HG03575 (cell line): ENCODE data around the gene TMIGD2.

Source experiments
- ATAC-seq: cut with Tn5 transposase; IDR thresholded peaks from one replicate; pipeline ENCODE4 v1.9.1; 2021; ENCODE audit not compliant: unreplicated experiment, insufficient number of reproducible peaks, low FRiP score; ENCODE audit errors: extremely low read depth

TMIGD2 gene

DNA sequence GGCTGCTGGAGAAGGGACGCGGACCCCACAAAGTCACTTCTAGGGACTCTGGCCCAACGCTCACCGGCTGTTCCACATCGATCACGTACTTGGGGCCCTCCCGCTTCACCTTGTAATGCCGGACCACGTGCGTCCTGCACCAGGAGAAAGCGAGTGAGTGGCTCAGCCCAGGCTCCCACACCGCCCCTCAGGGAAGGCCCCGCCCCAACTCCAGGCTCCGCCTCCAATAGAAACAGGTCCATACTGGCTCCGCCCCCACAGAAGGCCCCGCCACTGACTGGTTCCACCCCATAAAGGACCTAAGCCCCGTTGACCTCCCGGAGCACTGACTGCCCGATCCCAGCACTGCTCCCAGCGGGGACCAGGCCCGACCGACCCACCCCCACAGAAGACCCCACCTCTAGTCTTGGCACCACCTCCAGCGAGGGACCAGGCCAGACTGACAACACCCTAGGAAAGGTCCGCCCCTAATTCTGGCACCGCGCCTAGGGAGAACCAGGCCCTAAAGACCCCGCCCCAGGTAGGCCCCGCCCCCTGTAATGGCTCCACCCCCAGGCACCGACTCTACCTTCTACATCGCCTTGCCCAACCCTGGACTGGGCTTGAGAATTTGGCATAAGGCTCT lies 25.2 kb upstream of the TMIGD2 start:
- no peak for ATAC-seq

DNA sequence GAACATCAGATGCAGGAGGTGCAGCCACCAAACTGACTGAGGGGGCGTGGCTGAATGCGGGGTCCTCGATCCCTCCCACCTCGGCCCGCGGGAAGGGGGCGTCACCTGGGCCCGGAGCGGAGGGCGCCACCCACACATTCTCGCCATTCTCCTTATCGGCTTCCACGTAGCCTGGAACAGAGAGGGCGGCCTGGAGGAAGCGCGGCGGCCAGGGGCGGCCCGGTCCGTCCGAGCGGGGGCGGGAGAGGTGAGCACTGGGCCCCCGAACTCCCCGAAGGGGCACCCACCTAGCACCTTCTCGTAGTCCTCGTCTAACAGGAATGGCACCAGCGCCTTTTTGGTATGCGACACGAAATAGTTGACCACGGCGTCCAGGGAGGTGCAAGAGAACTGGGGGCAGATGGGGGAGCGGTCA lies 24.7 kb upstream of the TMIGD2 start:
- ATAC-seq: no peak

DNA sequence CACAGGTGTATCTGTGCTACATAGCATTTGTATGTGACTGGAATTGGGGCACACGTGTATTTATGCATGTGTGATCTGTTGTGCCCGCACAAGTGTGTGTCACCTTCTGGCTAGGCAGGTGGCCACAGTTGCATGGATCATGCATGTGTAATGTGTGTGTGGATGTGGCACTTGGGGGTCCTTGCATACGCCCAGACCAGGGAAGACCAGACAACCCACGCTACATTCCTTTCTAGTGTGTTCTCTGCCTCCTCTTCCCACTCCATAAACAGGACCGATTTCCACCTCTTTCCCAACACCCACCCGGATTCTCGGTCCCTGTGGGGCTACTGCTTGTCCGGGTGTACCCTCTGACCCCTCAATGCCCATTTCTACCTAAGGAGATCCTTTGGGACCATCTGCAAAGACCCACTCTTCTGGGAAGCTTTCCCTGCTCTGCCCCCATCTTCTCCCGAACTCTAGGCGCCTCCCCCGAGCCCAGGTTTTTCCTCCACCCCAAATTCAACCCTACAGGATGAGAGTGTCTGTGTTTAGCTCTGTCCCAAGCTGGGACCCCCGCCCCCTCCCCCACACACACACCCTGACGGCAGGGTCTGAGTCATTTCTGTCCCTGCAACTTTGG lies 24.1 kb upstream of the TMIGD2 start:
- no peak for ATAC-seq

DNA sequence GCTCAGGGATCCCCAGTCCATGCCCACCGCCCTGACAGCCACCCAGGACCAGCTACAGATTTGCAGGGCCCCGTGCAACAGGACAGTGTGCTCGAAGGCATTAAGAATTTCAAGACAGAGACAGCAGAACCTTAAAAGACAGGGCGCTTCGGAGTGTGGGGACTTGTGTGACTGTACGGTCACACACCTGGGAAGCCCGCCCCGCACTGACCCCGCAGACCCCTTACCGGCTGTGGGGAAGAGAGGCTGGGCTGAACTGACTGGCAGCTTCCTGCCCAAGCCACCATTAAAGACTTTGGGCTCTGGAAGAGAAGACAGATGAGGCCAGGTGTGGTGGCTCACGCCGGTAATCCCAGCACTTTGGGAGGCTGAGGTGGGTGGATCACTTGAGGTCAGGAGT lies 22.0 kb upstream of the TMIGD2 start:
- no peak for ATAC-seq

DNA sequence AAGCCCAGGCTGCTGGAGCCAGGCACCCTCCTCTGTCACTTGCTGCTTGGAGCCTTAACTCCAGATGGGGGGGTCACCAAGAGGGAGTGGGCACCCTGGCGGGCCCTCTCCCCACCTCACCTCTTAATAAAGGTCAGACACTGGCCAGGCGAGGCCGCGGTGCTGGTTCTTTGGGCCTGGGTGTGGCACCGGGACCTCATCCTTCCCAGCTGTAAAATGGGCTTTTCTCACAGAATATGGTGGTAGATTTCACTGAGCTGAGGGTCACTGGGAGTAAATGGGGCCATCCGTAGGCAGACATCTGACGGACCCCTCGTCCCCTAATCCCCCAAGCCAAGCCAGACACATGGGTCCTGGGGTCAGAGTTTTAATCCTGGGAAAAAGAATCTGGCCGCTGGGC lies 21.5 kb upstream of the TMIGD2 start:
- ATAC-seq: no peak

DNA sequence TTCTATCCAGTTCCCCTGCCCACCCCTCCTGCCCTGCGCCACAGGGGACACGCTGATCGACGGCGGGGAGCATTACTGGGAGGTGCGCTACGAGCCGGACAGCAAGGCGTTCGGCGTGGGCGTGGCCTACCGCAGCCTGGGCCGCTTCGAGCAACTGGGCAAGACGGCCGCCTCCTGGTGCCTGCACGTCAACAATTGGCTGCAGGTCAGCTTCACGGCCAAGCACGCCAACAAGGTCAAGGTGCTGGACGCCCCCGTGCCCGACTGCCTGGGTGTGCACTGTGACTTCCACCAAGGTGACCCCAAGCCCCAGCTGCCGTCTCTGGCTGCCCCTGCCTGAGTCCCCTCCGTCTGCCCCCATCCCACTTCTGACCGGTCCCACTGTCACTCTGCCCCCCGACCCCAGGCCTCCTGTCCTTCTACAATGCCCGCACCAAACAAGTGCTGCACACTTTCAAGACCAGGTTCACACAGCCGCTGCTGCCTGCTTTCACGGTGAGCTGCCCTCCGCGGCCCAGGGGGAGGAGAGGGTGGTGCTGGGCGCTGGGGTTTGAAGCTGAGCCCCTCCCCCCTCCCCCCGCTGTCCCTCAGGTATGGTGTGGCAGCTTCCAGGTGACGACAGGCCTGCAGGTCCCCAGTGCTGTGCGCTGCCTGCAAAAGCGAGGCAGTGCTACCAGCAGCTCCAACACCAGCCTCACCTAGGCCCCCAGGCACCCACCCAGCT lies 20.9 kb upstream of the TMIGD2 start:
- ATAC-seq: no peak

DNA sequence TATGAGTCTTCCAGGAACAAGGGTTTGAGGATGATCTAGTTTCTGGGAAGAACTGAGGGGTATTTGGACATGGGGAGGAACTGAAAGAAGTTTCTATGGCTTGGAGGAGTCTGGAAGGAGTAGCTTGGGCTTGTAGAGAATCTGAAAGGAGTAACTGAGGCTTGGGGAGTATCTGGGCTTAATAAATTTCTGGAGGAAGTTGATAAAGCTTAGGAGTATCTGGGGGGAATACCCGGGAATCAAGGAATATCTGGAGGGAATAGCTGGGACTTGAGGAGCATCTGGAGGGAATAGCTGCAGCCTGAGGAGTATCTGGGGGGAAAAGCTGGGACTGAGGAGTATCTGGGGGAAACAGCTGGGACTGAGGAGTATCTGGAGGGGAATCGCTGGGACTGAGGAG lies 18.2 kb upstream of the TMIGD2 start:
- ATAC-seq: no peak

DNA sequence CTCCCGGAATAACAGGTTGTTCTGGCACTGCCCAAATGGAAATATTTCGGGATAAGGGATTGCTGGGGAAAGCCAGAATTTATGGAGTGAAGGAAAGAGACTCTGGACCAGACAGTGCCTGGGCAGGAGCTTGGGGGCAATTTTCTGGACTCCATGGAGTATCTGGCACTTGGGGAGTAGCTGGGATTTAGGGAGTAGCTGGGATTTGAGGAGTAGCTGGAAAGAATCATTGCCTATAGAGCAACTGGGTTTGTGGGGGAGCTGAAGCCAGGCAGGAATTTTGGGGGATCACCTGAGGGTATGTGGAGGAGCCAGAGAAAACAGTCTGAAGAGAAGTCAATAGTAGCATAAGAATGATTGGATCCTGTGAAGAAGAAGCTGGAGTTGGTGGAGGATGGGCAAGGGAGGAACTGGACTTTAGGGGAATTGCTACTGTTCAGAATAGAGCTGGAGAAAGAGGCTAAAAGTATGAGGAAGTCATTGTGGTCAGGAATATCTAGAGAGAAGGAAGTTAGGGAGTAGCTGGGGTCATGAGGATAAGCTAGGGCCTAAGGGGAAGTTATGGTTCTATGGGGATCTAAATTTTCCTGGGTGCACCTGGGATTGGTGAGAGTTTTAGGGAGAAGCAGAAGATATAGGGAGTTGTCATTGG lies 17.0 kb upstream of the TMIGD2 start:
- no peak for ATAC-seq

DNA sequence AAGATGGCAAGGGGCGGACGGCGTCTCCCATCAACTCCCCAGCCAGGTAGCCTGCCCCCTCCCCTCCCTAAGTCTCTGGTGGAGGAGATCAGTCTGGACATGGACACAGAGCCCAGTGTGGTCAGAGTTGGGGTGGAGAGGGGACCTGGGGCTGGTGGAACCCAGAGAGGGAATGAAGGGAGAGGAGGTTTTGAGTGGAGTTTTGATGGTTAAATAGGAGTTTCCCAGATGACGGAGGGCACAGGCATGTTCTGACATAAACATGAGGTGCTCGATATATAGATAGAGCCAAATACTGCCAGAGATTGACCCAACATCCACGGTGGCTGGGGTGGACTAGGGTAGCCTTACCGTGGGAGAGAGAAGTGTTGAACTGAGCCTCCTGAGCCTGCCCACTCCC lies 16.3 kb upstream of the TMIGD2 start:
- no peak for ATAC-seq

DNA sequence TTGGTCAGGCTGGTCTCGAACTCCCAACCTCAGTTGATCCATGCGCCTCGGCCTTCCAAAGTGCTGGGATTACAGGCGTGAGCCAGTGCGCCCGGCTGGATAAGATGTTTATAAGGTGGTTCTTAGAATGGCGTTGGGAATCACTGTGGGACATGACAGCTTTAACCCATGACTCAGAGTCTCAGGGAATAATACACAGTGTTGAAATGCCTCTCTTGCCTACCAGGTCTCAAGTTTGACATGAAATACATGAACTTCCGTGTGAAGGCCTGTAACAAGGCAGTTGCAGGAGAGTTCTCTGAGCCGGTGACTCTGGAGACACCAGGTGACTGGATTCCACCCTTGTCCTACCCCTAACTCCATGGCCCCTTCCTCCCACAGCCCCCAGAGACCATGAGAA lies 14.8 kb upstream of the TMIGD2 start:
- ATAC-seq: no peak

DNA sequence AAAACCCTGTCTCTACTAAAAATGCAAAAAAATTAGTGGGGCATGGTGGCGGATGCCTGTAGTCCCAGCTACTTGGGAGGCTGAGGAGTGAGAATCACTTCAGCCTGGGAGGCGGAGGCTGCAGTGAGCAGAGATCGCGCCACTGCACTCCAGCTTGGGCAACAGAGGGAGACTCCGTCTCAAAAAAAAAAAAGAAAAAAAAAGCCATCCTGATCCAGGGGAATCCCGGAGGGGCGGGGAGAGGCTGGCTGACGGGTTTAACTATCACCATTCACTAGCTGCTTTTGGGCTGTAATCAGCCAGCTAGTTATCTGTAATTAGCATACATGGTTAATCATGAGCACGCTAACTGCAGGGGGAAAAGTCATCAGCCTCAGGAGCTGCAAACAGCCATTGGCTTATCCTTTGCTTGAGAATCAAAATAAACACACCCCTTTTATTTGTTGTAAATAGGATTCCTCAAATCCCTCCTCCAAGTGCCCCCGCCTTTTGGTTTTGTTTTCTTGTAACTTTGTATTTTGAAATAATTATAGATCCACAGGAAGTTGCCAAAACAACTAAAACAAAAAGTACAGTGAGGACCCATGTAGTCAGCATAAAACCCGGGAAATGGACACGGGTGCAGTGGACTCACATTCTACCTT lies 11.8 kb upstream of the TMIGD2 start:
- ATAC-seq: no peak

DNA sequence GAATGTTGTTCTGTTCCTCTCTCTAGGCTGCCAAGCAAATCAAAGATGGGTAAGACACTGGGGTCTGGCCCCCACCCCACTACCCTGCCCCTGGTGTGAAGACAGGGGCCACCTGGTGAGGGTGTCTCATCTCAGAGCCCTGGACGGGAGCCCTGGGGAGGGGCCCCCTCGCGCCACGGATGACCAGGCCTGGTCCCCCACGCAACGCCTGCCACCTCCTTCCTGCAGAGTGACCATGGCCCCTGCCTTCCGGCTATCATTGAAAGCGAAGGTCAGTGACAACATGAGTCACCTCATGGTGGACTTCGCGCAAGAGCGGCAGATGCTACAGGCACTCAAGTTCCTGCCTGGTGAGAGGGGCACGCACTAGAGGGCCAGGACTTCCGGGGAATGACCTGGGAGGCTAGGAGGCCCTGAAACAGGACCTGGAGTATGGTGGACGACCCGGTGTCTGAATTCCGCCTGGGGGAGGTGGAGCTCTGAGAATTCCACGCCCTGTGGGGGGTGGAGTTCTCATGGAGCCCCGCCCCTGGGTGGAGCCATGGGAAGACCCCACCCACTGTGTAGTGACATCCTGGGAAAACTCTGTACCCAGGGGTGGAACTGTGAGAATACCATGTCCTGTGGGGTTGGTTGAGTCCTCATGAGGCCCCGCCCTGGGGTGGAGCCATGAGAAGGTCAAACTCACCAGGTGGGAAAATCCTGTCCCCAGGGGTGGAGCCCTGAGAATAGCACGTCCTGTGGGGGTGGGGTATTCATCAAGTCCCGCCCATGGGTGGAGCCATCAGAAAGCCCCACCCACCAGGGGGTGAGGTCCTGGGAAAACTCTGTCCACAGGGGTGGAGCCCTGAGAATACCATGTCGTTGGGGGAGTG lies 8.3 kb upstream of the TMIGD2 start:
- ATAC-seq: no peak

DNA sequence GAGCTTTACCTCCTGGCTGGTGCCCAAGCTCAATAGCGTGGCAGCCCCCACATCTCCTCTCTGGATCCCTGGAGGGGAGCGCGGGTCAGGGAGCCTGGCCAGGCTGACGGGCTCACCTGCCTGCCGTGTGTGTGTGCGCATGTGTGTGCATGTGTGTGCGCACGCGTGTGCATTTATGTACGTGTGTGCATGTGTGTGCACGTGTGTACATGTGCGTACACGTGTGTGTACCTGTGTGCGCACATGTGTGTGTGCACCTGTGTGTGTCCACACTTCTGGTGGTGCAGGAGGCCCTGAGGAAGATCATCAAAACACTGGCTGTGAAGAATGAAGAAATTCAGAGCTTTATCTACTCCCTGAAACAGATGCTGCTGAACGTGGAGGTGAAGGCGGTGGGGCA lies 3.5 kb upstream of the TMIGD2 start:
- ATAC-seq: no peak

DNA sequence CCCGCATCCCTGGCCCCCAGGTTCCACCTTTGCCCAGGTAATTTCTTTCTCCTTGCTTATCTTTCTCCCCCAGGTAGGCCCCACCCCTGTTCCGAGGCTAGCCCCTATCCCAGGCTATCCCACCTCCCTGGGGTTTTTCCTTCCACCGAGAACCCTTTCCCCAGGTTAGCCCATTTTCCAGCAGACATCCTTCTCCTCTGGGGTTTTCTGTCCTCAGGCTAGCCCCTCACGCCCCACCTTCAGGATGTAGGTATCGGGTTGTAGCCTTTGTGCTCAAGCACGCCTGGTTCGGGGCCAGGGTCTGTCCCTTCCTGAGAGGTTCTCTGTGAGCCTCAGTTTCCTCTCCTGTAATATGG lies 3.0 kb upstream of the TMIGD2 start:
- ATAC-seq: no peak

DNA sequence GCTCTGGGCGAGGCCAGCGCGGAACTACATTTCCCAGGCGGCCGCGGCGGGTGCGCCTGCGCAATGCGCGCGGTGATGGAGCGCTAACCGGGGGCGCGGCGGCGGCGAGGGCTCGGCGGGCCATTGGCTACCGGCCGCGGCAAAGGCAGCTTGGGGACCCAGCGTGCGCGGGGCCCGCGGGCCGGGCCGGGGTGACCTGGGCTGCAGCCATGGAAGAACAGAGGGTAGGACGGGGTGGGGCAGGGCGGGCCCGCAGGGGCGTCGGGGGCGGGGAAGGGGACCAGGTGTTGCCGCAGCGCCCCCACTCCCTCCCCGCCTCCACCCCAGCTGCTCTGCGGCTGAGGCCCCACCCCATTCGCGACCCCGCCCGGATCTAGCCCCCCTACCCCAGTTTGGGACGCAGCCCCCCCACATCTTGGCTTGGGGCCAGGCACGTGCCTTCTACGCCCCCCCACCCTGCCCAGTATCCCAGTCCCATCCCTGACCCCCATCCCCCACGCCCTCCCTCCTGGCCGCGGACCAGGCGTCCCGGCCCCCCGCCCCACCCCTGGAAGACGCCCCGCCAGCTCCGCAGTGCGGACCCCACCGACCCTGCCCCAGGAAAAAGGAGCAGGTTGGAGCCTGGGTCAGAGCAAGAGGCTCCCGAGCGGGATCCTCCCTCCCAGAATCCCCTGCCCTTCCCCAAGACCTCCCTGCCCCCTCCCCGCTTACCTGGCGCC lies 2.5 kb upstream of the TMIGD2 start, which contains the start of gene FSD1:
Gene FSD1 (plus strand): TSS at position 61 of the 719 bp plus-strand sequence. CDS start 149 bp downstream, at position 210.
- no peak for ATAC-seq

DNA sequence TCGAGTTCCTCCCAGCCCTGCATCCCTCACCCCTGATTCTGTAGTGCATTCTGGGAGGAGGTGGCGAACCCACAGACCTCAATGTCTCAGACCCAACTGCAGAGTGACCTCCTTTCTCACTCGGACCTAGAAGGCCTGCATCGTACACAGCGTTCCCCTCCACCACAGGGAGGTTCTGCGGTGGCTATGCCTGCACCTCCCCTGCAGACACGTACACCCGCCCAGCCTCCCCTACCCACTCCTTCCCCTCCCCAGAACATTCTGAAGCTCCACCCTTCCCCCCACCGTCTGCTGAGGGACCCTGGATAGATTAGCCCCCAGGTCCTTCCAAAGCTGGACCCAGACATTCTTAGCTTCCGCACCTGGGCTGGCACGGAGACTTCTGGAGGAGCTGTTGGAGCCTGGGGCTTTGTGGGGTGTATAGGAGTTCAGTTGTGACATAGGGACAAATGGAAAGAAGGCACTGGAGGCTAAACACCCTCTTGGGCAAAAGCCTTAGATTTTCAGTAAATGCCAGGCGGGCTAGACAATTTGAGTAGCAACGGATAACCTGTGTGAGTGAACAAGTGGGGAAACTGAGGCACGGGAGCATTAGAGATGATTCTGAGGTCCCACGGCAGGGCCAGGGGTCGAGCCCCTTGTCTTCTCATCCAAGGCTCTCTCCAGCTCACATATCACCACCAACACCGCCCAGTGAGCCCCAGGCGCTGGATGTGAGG lies 1.8 kb upstream of the TMIGD2 start:
- ATAC-seq: no peak

DNA sequence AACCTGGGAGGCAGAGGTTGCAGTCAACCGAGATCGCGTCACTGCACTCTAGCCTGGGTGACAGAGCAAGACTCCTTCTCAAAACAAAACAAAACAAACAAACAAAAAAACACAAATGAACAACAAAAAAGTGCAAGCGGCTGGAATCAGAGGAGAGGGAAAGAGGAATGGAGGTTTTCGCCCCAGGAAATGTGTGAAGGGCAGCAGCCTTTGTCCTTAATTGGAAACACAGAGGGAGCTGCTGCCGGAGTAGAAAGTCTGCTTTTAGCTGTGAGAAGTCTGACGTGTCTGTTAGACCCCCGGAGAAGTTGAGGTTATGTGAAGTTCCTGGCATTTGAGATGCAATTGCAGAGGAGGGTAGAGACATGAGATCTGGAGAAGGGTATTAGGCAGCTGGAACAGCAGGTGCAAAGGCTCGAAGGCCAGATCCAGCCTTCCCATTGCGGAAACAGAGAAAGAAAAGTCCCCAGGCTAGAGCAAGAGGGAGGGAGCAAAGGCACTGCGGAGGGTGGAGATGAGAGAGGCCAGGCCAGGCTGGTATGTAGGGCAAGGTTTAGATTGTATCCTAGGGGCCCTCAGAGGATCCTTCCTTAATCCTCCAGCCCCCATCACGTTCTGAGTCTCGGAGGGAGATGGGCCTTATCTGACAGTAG lies 473 bp downstream of the TMIGD2 start:
- ATAC-seq: no peak
